ENCODE data around the gene PRRT2. TPM values are rescaled to one million over a fixed set of nuclear protein-coding genes. Genes with fewer than 3 reads are reported as not detected.

PRRT2 gene
- total RNA-seq = 1 to 10 TPM; 1.5 to 2.0 TPM

DNA sequence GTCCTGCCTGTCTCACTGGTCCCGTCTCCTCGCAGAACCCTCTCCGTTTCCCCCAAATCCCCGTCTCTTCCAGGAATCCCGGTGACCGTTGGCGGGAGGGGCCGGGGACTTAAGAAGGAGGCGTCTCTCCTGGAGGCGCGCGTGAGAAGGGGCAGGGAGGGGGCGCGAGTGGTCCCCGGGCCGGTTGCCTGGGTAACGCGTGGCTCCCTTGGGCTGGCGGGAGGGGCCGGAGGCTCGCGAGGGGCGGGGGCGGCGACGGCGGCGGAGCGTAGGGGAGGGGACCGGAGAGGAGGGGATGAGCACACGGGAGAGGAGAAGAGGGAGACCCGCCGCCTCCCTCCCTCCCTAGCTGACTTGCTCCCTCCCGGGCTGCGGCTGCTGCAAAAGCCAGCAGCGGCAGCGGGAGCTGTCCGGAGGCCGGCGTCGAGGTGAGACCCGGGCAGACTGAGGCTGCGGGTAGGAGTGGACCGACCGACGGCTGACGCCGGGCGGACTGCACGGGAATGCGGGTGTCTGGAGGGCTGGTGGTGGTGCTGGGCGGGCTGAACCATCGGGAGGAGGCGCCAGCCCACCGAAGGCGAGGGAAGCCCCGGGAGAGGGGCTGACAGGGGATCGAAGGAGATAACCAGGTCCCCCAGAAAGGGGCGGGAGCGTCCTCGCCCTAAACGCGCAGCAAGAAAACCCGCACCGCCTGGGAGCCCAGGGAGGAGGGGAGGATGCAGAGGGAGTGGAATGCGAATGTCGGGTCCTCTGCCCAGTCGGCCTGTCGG, at the start of gene PRRT2:
TSS of gene PRRT2 (plus strand) at position 298 of the 770 bp plus-strand sequence. CDS start 862 bp downstream, outside the sequence.
- intact Hi-C loops (cut with micrococcal nuclease) = loop anchor here (10.0 kb wide), 1 partner anchor 107 kb away; no protein-coding TSS in a partner anchor
- H3K27ac Mint-ChIP-seq = peak within 1 kb of the TSS; percentile 89
- no peaks in the 10 kb centered on the region for H3K9me3 Mint-ChIP-seq
- POLR2A ChIA-PET = interaction anchor here (0.6 to 9.5 kb wide), 5 partner anchors 10 to 185 kb away, joined by 3 to 167 read pairs (median 4); partner anchors contain the start of genes KIF22, MVP and PAGR1
- H3K27me3 Mint-ChIP-seq = no peaks in the 10 kb centered on the region
- TF ChIP-seq, protein P1, sequence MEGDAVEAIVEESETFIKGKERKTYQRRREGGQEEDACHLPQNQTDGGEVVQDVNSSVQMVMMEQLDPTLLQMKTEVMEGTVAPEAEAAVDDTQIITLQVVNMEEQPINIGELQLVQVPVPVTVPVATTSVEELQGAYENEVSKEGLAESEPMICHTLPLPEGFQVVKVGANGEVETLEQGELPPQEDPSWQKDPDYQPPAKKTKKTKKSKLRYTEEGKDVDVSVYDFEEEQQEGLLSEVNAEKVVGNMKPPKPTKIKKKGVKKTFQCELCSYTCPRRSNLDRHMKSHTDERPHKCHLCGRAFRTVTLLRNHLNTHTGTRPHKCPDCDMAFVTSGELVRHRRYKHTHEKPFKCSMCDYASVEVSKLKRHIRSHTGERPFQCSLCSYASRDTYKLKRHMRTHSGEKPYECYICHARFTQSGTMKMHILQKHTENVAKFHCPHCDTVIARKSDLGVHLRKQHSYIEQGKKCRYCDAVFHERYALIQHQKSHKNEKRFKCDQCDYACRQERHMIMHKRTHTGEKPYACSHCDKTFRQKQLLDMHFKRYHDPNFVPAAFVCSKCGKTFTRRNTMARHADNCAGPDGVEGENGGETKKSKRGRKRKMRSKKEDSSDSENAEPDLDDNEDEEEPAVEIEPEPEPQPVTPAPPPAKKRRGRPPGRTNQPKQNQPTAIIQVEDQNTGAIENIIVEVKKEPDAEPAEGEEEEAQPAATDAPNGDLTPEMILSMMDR (IDR thresholded peaks at IDR 0.05) = no peak
- H3K36me3 Mint-ChIP-seq (ENCODE audit: low read depth) = peaks cover 43% of the 10 kb centered on the region
- peaks cover 54% of the 10 kb centered on the region for H3K4me1 Mint-ChIP-seq (ENCODE audit: low read depth)
- peak within 1 kb of the TSS; percentile 90 for H3K4me3 Mint-ChIP-seq
- ATAC-seq (no peak), DNase-seq (peak; percentile 66)
- CTCF ChIA-PET = interaction anchor here (2.6 kb wide), 1 partner anchor 36 kb away, joined by 10 read pairs; no protein-coding TSS in a partner anchor

DNA sequence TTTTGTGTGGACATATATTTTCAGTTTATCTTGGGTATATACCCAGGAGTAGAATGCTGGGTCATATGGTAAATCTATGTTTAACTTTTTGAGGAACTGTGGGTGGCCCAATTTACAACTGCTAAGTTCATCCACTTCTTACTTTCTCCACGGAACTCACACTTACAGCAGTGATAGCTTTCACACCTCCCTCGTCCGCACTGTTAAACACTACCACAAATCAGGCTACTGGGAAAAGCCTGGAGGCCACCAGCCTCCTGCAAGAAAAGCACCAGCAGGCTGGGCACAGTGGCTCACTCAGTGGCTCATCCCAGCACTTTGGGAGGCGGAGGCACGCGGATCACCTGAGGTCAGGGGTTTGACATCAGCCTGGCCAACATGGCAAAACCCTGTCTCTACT, 48.7 kb upstream of the PRRT2 start:
- intact Hi-C loops (cut with micrococcal nuclease) = no loop called here
- H3K27ac Mint-ChIP-seq = no peak overlapping the region
- no peaks in the 10 kb centered on the region for H3K9me3 Mint-ChIP-seq
- DNase-seq = no peak
- H3K4me1 Mint-ChIP-seq (ENCODE audit: low read depth) = no peaks in the 10 kb centered on the region
- no peaks in the 10 kb centered on the region for H3K36me3 Mint-ChIP-seq (ENCODE audit: low read depth)
- H3K4me3 Mint-ChIP-seq = no peak overlapping the region
- POLR2A ChIA-PET = no interaction called here
- TF ChIP-seq, protein P1 (IDR thresholded peaks at IDR 0.05) = no peak
- no peaks in the 10 kb centered on the region for H3K27me3 Mint-ChIP-seq
- CTCF ChIA-PET = no interaction called here
- no peak for ATAC-seq

DNA sequence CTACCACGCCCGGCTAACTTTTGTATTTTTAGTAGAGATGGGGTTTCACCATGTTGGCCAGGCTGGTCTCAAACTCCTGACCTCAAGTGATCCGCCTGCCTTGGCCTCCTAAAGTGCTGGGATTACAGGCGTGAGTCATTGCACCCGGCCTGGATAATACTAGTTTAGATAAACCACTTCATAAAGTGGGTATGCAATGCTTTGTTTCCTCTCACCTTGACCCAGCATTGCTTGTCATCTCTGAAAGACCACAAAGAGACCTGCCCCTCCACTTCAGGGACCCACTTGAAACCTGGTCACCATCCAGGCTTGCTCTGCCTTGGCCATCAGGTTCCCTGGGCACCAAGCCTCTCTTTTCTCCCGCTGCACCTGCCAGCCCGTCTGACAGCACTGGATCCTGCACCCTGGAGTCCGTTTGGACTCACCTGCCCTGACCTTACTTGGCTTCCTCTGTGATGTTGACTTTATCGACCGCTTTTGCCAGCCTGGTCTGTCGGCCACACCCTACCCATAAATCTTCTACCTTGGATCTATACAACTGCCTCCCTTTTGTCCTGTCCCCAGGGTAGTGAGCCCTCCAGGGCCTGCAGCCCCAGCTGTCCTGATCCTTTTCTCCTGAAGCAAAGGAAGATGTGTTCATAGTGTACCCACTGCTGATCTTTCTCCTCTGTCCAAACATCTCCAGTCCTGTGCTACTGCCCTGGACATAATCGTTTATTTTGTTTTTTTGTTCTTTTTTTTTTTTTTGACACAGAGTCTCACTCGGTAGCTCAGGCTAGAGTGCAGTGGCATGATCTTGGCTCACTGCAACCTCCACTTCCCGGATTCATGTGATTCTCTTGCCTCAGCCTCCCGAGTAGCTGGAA, 46.6 kb upstream of the PRRT2 start:
- Mint-ChIP-seq H3K36me3 (ENCODE audit: low read depth) (no peaks in the 10 kb centered on the region), H3K27me3 (no peaks in the 10 kb centered on the region), H3K4me3 (no peak overlapping the region), H3K27ac (no peak overlapping the region), H3K4me1 (ENCODE audit: low read depth) (no peaks in the 10 kb centered on the region), H3K9me3 (no peaks in the 10 kb centered on the region)
- TF ChIP-seq, protein P1 (IDR thresholded peaks at IDR 0.05) = no peak
- intact Hi-C loops (cut with micrococcal nuclease) = no loop called here
- ChIA-PET POLR2A (interaction anchor here (1.0 kb wide), 1 partner anchor 25 kb away, joined by 4 read pairs; no protein-coding TSS in a partner anchor), CTCF (interaction anchor here (0.6 to 1.5 kb wide), 4 partner anchors 19 to 83 kb away, joined by 3 to 4 read pairs (median 3); no protein-coding TSS in a partner anchor)
- DNase-seq = no peak
- no peak for ATAC-seq

DNA sequence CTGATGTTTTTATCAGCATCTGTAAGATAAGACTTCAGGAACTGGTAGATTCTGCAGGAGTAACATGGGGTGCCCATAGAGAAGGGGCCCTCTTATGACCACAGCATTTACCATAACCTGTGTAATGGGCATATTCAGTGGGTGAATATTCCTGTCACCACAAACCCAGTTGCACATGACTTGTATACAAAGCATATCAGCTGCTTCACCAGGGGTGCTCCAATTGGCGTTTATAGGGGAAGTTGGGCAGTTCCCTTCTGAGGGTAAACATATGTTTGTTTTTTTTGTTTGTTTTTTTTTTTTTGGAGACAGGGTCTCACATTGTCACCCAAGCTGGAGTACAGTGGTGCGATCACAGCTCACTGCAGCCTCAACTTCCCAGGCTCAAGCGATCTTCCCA, 45.4 kb upstream of the PRRT2 start:
- Mint-ChIP-seq H3K4me1 (ENCODE audit: low read depth) (peaks cover 3% of the 10 kb centered on the region), H3K9me3 (no peaks in the 10 kb centered on the region), H3K27me3 (no peaks in the 10 kb centered on the region), H3K27ac (no peak overlapping the region), H3K36me3 (ENCODE audit: low read depth) (no peaks in the 10 kb centered on the region), H3K4me3 (no peak overlapping the region)
- CTCF ChIA-PET = interaction anchor here (3.0 kb wide), 1 partner anchor 19 kb away, joined by 13 read pairs; no protein-coding TSS in a partner anchor
- POLR2A ChIA-PET = no interaction called here
- no peak for ATAC-seq
- TF ChIP-seq, protein P1 (IDR thresholded peaks at IDR 0.05) = no peak
- DNase-seq = no peak
- intact Hi-C loops (cut with micrococcal nuclease) = no loop called here
